HG02870 (cell line): ENCODE results near the gene EZH1.

ENCODE experiments used
- ATAC-seq: cut with Tn5 transposase; IDR thresholded peaks from one replicate; pipeline ENCODE4 v1.9.1; 2021; ENCODE audit warnings: mild to moderate bottlenecking, moderate library complexity; ENCODE audit not compliant: unreplicated experiment

Gene EZH1

GRCh38 chr17:42723636-42724035 is 21.2 kb downstream of the EZH1 start:
- no peak for ATAC-seq

- no peak for ATAC-seq
These were observed 23.8 kb downstream of the EZH1 start for GRCh38 chr17:42720996-42721583.

- no peak for ATAC-seq
These were observed 35.3 kb downstream of the EZH1 start for GRCh38 chr17:42709561-42709960.

- ATAC-seq, result no peak
These were observed 36.3 kb downstream of the EZH1 start for GRCh38 chr17:42708588-42708987.

- no peak for ATAC-seq
These were observed 38.1 kb downstream of the EZH1 start for GRCh38 chr17:42706732-42707131.

GRCh38 chr17:42704837-42705494 is 39.9 kb downstream of the EZH1 start:
- ATAC-seq, result peak; percentile 76

GRCh38 chr17:42704490-42704836 is 40.4 kb downstream of the EZH1 start:
- ATAC-seq, result peak; percentile 16

- no peak for ATAC-seq
These were observed 42.4 kb downstream of the EZH1 start for GRCh38 chr17:42702446-42702845.

- no peak for ATAC-seq
These were observed 44.1 kb downstream of the EZH1 start for GRCh38 chr17:42700586-42701289.

GRCh38 chr17:42699415-42699740 is 45.5 kb downstream of the EZH1 start:
- no peak for ATAC-seq

GRCh38 chr17:42698736-42699414 is 46.0 kb downstream of the EZH1 start:
- ATAC-seq, result no peak

GRCh38 chr17:42697108-42697811 is 47.6 kb downstream of the EZH1 start:
- no peak for ATAC-seq

GRCh38 chr17:42695500-42695899 is 49.3 kb downstream of the EZH1 start:
- ATAC-seq, result no peak

GRCh38 chr17:42694524-42694923 is 50.3 kb downstream of the EZH1 start:
- ATAC-seq, result no peak

GRCh38 chr17:42692489-42692888 is 52.4 kb downstream of the EZH1 start:
- ATAC-seq, result no peak

GRCh38 chr17:42691021-42691545 is 53.8 kb downstream of the EZH1 start:
- no peak for ATAC-seq

GRCh38 chr17:42690596-42690995 is 54.2 kb downstream of the EZH1 start:
- ATAC-seq, result no peak

- no peak for ATAC-seq
These were observed 57.0 kb downstream of the EZH1 start for GRCh38 chr17:42687707-42688320.

- no peak for ATAC-seq
These were observed 58.2 kb downstream of the EZH1 start for GRCh38 chr17:42686520-42687128.

GRCh38 chr17:42685831-42686230 is 59.0 kb downstream of the EZH1 start:
- no peak for ATAC-seq
